ENCODE measurements around the gene TRPV4. TPM values are rescaled to one million over a fixed set of nuclear protein-coding genes. Genes with fewer than 3 reads are reported as not detected.

TRPV4 gene
- polyA plus RNA-seq, 1 of the 3 experiments (the other 2 are of a cell fraction) = 5.2 TPM

DNA sequence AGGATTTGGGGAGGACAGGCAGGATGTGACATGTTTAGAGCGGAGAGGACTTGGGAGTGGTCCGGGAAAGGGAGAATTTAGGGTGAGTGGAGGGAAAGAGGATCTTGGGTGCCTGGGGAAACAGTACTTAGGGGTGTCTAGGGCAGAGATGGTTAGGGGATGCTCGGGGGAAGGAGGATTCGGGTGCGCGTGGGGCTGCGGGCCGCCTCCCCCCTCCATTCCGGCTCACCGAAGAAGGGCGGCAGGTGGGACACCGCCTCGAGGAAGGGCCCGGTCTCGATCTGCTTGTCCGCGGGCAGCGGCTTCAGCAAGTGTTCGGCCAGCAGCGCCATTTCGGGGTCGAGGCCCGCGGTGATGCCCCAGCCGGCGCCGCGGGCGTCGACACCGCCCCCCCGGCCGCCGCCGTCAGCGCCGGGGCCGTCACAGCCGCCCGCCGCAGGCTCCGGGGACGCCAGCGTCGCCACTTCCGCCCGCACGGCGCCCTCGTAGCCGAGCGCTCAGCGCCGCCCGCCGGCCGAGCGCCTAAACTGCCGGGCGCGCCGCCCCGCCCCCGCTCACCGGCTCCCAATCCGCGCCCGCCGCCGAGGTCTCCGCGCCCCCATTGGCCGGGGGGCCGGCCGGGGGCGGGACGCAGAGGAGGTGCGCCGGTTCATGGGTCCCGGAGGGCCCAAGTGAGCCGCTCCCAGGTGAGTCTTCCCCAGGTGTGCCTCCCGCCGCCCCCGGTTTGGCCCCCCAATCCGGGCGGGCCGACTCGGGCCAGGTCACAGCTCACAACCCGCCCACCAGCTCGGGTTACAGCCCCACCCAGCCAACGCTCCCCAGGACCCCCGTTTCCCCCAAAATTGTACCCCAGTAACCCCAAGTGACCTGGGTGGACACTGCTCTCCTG lies 47.1 kb upstream of the TRPV4 start, which contains the start of gene GLTP (continued):
- TF ChIP-seq GABPA (IDR thresholded peaks at IDR 0.05; ENCODE audit: low read depth) (peak; percentile 50; the same call in 1 of the 2 replicates), POLR2AphosphoS5 (IDR thresholded peaks at IDR 0.05; ENCODE audit: low read depth, low read length) (no peak), SIN3A (IDR thresholded peaks at IDR 0.05; ENCODE audit: borderline replicate concordance, low read depth, low read length) (no peak), RCOR1 (IDR thresholded peaks at IDR 0.05; ENCODE audit: low read length) (no peak), GATA2 (CRISPR knock-in tag; IDR thresholded peaks at IDR 0.05) (no peak), MXI1 (IDR thresholded peaks at IDR 0.05; ENCODE audit: low read depth, low read length) (peak; percentile 52; the same call in 1 of the 2 replicates), ELF1 (IDR thresholded peaks at IDR 0.05) (peak; percentile 77), FOXM1 (IDR thresholded peaks at IDR 0.05; ENCODE audit: low read depth) (no peak), EZH2phosphoT487 (IDR thresholded peaks at IDR 0.05; ENCODE audit: borderline replicate concordance, low read depth) (no peak), FOSL2 (IDR thresholded peaks at IDR 0.05; ENCODE audit: borderline replicate concordance, low read depth) (no peak), SMC3 (IDR thresholded peaks at IDR 0.05; ENCODE audit: low read depth, low read length) (peak; percentile 60), JUND (IDR thresholded peaks at IDR 0.05) (no peak)
- TF ChIP-seq, protein P1, sequence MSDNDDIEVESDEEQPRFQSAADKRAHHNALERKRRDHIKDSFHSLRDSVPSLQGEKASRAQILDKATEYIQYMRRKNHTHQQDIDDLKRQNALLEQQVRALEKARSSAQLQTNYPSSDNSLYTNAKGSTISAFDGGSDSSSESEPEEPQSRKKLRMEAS (IDR thresholded peaks at IDR 0.05; ENCODE audit: low read depth) = 0 out of 2 replicates have a peak, but pooled peaks have one; percentile 49
- TF ChIP-seq, protein P2, sequence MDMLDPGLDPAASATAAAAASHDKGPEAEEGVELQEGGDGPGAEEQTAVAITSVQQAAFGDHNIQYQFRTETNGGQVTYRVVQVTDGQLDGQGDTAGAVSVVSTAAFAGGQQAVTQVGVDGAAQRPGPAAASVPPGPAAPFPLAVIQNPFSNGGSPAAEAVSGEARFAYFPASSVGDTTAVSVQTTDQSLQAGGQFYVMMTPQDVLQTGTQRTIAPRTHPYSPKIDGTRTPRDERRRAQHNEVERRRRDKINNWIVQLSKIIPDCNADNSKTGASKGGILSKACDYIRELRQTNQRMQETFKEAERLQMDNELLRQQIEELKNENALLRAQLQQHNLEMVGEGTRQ (IDR thresholded peaks at IDR 0.05; ENCODE audit: borderline replicate concordance, low read depth, low read length) = no peak
- TF ChIP-seq, protein P3, sequence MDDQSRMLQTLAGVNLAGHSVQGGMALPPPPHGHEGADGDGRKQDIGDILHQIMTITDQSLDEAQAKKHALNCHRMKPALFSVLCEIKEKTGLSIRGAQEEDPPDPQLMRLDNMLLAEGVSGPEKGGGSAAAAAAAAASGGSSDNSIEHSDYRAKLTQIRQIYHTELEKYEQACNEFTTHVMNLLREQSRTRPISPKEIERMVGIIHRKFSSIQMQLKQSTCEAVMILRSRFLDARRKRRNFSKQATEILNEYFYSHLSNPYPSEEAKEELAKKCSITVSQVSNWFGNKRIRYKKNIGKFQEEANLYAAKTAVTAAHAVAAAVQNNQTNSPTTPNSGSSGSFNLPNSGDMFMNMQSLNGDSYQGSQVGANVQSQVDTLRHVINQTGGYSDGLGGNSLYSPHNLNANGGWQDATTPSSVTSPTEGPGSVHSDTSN (IDR thresholded peaks at IDR 0.05) = no peak
- TF ChIP-seq, protein P4, sequence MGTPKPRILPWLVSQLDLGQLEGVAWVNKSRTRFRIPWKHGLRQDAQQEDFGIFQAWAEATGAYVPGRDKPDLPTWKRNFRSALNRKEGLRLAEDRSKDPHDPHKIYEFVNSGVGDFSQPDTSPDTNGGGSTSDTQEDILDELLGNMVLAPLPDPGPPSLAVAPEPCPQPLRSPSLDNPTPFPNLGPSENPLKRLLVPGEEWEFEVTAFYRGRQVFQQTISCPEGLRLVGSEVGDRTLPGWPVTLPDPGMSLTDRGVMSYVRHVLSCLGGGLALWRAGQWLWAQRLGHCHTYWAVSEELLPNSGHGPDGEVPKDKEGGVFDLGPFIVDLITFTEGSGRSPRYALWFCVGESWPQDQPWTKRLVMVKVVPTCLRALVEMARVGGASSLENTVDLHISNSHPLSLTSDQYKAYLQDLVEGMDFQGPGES (IDR thresholded peaks at IDR 0.05; ENCODE audit: low read depth, low read length) = peak; percentile 23; the same call in 1 of the 2 replicates
- TF ChIP-seq, protein P5, sequence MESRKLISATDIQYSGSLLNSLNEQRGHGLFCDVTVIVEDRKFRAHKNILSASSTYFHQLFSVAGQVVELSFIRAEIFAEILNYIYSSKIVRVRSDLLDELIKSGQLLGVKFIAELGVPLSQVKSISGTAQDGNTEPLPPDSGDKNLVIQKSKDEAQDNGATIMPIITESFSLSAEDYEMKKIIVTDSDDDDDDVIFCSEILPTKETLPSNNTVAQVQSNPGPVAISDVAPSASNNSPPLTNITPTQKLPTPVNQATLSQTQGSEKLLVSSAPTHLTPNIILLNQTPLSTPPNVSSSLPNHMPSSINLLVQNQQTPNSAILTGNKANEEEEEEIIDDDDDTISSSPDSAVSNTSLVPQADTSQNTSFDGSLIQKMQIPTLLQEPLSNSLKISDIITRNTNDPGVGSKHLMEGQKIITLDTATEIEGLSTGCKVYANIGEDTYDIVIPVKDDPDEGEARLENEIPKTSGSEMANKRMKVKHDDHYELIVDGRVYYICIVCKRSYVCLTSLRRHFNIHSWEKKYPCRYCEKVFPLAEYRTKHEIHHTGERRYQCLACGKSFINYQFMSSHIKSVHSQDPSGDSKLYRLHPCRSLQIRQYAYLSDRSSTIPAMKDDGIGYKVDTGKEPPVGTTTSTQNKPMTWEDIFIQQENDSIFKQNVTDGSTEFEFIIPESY (IDR thresholded peaks at IDR 0.05; ENCODE audit: borderline replicate concordance, low read depth) = no peak
- TF ChIP-seq, protein P6, sequence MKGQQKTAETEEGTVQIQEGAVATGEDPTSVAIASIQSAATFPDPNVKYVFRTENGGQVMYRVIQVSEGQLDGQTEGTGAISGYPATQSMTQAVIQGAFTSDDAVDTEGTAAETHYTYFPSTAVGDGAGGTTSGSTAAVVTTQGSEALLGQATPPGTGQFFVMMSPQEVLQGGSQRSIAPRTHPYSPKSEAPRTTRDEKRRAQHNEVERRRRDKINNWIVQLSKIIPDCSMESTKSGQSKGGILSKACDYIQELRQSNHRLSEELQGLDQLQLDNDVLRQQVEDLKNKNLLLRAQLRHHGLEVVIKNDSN (IDR thresholded peaks at IDR 0.05; ENCODE audit: borderline replicate concordance, low read depth) = no peak
